ENCODE results near the gene FHIT.

GRCh38 chr3:59922192-59922591, 1329.1 kb downstream of the FHIT start:
- TF ChIP-seq, protein P1, sequence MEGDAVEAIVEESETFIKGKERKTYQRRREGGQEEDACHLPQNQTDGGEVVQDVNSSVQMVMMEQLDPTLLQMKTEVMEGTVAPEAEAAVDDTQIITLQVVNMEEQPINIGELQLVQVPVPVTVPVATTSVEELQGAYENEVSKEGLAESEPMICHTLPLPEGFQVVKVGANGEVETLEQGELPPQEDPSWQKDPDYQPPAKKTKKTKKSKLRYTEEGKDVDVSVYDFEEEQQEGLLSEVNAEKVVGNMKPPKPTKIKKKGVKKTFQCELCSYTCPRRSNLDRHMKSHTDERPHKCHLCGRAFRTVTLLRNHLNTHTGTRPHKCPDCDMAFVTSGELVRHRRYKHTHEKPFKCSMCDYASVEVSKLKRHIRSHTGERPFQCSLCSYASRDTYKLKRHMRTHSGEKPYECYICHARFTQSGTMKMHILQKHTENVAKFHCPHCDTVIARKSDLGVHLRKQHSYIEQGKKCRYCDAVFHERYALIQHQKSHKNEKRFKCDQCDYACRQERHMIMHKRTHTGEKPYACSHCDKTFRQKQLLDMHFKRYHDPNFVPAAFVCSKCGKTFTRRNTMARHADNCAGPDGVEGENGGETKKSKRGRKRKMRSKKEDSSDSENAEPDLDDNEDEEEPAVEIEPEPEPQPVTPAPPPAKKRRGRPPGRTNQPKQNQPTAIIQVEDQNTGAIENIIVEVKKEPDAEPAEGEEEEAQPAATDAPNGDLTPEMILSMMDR (IDR thresholded peaks at IDR 0.05) = no peak
- TF ChIP-seq POLR2A (IDR thresholded peaks at IDR 0.05; ENCODE audit: low read depth) = no peak
- no peak for TF ChIP-seq POLR2AphosphoS5 (IDR thresholded peaks at IDR 0.05)

Data from esophagus muscularis mucosa (tissue), 3 donors.